A549 treated with DMSO at 1 μM for 4 hours (cell line): ENCODE data around the gene CFAP58. TPM values are rescaled to one million over a fixed set of nuclear protein-coding genes. Genes with fewer than 3 reads are reported as not detected.

Experiments used
- total RNA-seq: library from RNA; stranded (reverse); fragments of 200-300 nt; extraction: Qiagen RNA extraction; gene quantifications from 5 replicates; pipeline ENCODE4 v1.2.3, GENCODE V29; 2022; ENCODE audit warnings: low read depth

CFAP58 gene
- total RNA-seq = 0.07 to 0.28 TPM (median 0.11 TPM) in 5 replicates

DNA sequence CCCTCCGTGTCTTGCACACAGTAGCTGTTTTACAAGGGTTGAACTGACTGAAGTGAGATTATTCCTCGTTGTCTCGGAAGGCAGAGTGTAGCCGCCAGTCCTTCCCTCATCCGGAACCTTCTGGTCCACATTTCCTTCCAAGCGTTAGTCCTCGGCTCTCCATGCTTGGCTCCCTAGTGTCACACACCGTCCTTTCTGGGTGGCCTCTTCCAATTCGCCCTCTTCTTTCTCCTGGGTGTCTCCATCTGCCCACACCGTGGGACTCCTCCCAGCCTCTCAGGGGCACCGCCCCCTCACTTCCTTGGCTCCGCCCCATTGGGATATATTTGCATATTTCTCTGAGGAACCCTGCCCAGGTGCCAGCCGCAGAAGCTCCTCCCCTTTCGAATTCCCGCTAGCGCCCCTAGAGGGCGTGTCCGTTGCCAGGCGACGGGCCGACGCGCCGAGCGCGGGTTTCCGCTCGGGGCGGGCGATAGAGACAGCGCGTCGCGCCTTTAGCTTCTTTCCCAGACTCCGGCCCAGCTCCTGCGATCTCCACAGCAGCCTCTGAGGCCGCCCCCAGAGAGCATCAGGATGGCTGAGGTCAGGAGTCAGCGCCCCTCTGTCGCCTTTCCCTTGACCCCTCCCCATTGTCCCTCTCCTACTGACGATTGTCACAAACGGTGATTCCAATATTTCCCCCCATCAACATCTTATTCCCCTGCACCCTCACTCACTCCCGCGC is at the start of gene CFAP58:
Gene CFAP58 (plus strand): TSS at position 509 of the 724 bp plus-strand sequence. CDS start 65 bp downstream, at position 574.

GRCh38 chr10:104337985-104338735 is 15.5 kb upstream of the CFAP58 start, which contains the start of gene ITPRIP:
Gene ITPRIP (minus strand): TSS chr10:104338465. CDS start chr10:104316051, 22,414 bp downstream.

Other genes with a start within 250 kb of the CFAP58 start
- gene SFR1, start 231.7 kb upstream of the CFAP58 start, total RNA-seq = 16.9 to 20.6 TPM (median 18.2 TPM) in 5 replicates
- gene CFAP43, start 121.5 kb upstream of the CFAP58 start, total RNA-seq = 0.16 to 0.28 TPM (median 0.21 TPM) in 5 replicates
- gene GSTO1, start 98.9 kb upstream of the CFAP58 start, total RNA-seq = 226 to 283 TPM (median 261 TPM) in 5 replicates
- gene GSTO2, start 84.6 kb upstream of the CFAP58 start, total RNA-seq = 1.7 to 3.5 TPM (median 2.5 TPM) in 5 replicates
- gene ITPRIP, start 15.4 kb upstream of the CFAP58 start, total RNA-seq = 66.4 to 81.7 TPM (median 75.1 TPM) in 5 replicates